Hepatocyte (in vitro differentiated cells): Measurements from ENCODE around the gene TRPC4AP.

Source experiments
- EZH2 ChIP-seq: fragments of 200-600 bp; sonication (generic); IDR thresholded peaks from 2 replicates; pipeline ENCODE4 v1.6.1; 2016; ENCODE audit warnings: antibody characterized with exemption, mild to moderate bottlenecking, borderline replicate concordance
- EZH2phosphoT487 ChIP-seq: fragments of 200-600 bp; sonication (generic); IDR thresholded peaks from one replicate; pipeline ENCODE4 v1.6.1; 2018; ENCODE audit warnings: antibody characterized with exemption, mild to moderate bottlenecking, low read depth, moderate library complexity; ENCODE audit not compliant: unreplicated experiment, severe bottlenecking
- TF ChIP-seq, protein P1 (sequence below): fragments of 200-600 bp; sonication (generic); IDR thresholded peaks from 2 replicates; pipeline ENCODE4 v1.5.1; 2016; ENCODE audit warnings: antibody characterized with exemption, mild to moderate bottlenecking; ENCODE audit not compliant: poor library complexity

- TF ChIP-seq, protein P1, sequence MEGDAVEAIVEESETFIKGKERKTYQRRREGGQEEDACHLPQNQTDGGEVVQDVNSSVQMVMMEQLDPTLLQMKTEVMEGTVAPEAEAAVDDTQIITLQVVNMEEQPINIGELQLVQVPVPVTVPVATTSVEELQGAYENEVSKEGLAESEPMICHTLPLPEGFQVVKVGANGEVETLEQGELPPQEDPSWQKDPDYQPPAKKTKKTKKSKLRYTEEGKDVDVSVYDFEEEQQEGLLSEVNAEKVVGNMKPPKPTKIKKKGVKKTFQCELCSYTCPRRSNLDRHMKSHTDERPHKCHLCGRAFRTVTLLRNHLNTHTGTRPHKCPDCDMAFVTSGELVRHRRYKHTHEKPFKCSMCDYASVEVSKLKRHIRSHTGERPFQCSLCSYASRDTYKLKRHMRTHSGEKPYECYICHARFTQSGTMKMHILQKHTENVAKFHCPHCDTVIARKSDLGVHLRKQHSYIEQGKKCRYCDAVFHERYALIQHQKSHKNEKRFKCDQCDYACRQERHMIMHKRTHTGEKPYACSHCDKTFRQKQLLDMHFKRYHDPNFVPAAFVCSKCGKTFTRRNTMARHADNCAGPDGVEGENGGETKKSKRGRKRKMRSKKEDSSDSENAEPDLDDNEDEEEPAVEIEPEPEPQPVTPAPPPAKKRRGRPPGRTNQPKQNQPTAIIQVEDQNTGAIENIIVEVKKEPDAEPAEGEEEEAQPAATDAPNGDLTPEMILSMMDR = no peak
- no peak for TF ChIP-seq EZH2
- TF ChIP-seq EZH2phosphoT487 = no peak
Measured at GRCh38 chr20:34999021-34999451, 93.6 kb downstream of the TRPC4AP start.
